Measurements from ENCODE around the gene HPS3.

- no peak for TF ChIP-seq EZH2 (IDR thresholded peaks at IDR 0.05; ENCODE audit: borderline replicate concordance, insufficient read depth, low read length, poor library complexity, severe bottlenecking)
- TF ChIP-seq CTCF (IDR thresholded peaks at IDR 0.05; ENCODE audit: poor library complexity, severe bottlenecking) = no peak
- TF ChIP-seq SMC3 (conservative IDR thresholded peaks at IDR 0.05; ENCODE audit: poor library complexity) = no peak
- no peak for TF ChIP-seq POLR2AphosphoS5 (IDR thresholded peaks at IDR 0.05)
These were observed 74.3 kb downstream of the HPS3 start for GRCh38 chr3:149203758-149204157.
